SU-DHL-6 (cell line): ENCODE data around the gene TRIM13.
"Not testable (repeated sequence)": the region's sequence is repeated elsewhere in the genome, so short reads cannot be mapped to it uniquely, and the experiment has no call there.

Experiments
- H2AFZ ChIP-seq: fragments of 200-600 bp; sonication (generic); 2 replicates; pipeline ENCODE4 v1.6.1; 2014; ENCODE audit warnings: low read depth, mild to moderate bottlenecking, moderate library complexity, mixed read lengths, antibody characterized with exemption, low read length; ENCODE audit not compliant: severe bottlenecking
- H3F3A ChIP-seq: fragments of 200-600 bp; shearing (Covaris generic); 2 replicates; pipeline ENCODE4 v1.6.0; 2016; ENCODE audit warnings: antibody characterized with exemption, mild to moderate bottlenecking; ENCODE audit not compliant: insufficient read depth
- H3K27ac ChIP-seq: fragments of 200-600 bp; sonication (generic); 2 replicates; pipeline ENCODE4 v1.5.1; 2016; ENCODE audit warnings: low read depth, mild to moderate bottlenecking, low read length, moderate library complexity, mixed read lengths
- H3K27me3 ChIP-seq: fragments of 200-600 bp; sonication (generic), shearing (Covaris generic); 2 replicates; pipeline ENCODE4 v1.6.0; 2014; ENCODE audit warnings: mild to moderate bottlenecking, low read length
- H3K36me3 ChIP-seq: fragments of 200-600 bp; sonication (generic); 2 replicates; pipeline ENCODE4 v1.6.1; 2014; ENCODE audit warnings: mild to moderate bottlenecking, low read length, mixed read lengths
- H3K4me2 ChIP-seq: fragments of 300-600, 200-600 bp; shearing (Covaris generic), sonication (generic); 2 replicates; pipeline ENCODE4 v1.6.0; 2014; ENCODE audit warnings: low read length, low read depth, mild to moderate bottlenecking; ENCODE audit not compliant: poor library complexity, severe bottlenecking
- H3K4me3 ChIP-seq: fragments of 200-600 bp; sonication (generic); 2 replicates; pipeline ENCODE4 v1.5.1; 2014; ENCODE audit warnings: antibody characterized with exemption, low read length, mild to moderate bottlenecking, mixed read lengths; ENCODE audit not compliant: insufficient read depth, poor library complexity, severe bottlenecking
- H3K79me2 ChIP-seq: fragments of 200-600 bp; sonication (generic); 2 replicates; pipeline ENCODE4 v1.6.1; 2014; ENCODE audit warnings: mild to moderate bottlenecking, low read length, moderate library complexity; ENCODE audit not compliant: insufficient read depth
- H3K9ac ChIP-seq: fragments of 200-600 bp; sonication (generic); 2 replicates; pipeline ENCODE4 v1.7.0; 2014; ENCODE audit warnings: mild to moderate bottlenecking, low read length
- H3K9me2 ChIP-seq: fragments of 200-600 bp; sonication (generic); replicated peaks from 2 replicates; pipeline ENCODE4 v1.6.1; 2014; ENCODE audit warnings: low read length; ENCODE audit not compliant: insufficient read depth
- H3K9me3 ChIP-seq: fragments of 200-600 bp; sonication (generic); 2 replicates; pipeline ENCODE4 v1.6.1; 2014; ENCODE audit warnings: low read length, mixed read lengths; ENCODE audit not compliant: insufficient read depth
- H4K20me1 ChIP-seq: fragments of 200-600 bp; sonication (generic); 2 replicates; pipeline ENCODE4 v1.6.1; 2014; ENCODE audit warnings: low read depth, mild to moderate bottlenecking, antibody characterized with exemption, low read length, moderate library complexity, mixed read lengths
- EZH2phosphoT487 ChIP-seq: fragments of 200-600 bp; sonication (generic), shearing (Covaris generic); conservative IDR thresholded peaks from 2 replicates; pipeline ENCODE4 v1.6.1; 2018; ENCODE audit warnings: mild to moderate bottlenecking, antibody characterized with exemption, low read length, moderate library complexity, mixed read lengths
- TF ChIP-seq, protein P1 (sequence below): fragments of 200-600 bp; sonication (generic); IDR thresholded peaks from one replicate; pipeline ENCODE4 v1.5.1; 2017; ENCODE audit warnings: antibody characterized with exemption, mild to moderate bottlenecking, low read length, moderate library complexity; ENCODE audit not compliant: insufficient read depth, poor library complexity, severe bottlenecking

TRIM13 gene

DNA sequence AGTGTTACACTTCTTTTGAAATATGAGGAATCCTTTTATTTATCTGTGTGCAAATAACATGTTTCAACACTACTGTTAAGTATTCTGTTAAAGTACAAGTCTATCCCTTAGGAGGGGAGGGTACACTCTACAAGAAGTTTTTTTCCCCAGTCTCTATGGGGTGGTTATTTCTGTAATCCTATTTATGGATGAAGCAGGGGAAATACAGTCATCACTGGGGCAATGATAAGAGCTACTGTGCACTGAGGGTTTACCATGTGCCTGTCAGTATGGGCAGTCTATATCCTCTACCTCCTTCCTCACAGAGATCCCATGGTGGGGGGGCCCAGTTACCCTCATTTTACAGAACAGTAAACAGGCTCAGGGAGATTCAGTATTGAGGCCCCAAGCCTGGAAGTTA lies 16.6 kb upstream of the TRIM13 start:
- H3K9ac ChIP-seq, result no peak overlapping the region
- H3K27ac ChIP-seq, result no peak overlapping the region
- H3K4me3 ChIP-seq, result no peak overlapping the region
- no peaks in the 10 kb centered on the region for H3K36me3 ChIP-seq
- H3K79me2 ChIP-seq, result no peaks in the 10 kb centered on the region
- H3K9me3 ChIP-seq, result no peaks in the 10 kb centered on the region
- H2AFZ ChIP-seq, result no peak overlapping the region
- no peaks in the 10 kb centered on the region for H3F3A ChIP-seq
- H3K27me3 ChIP-seq, result no peaks in the 10 kb centered on the region
- no peak for TF ChIP-seq EZH2phosphoT487
- TF ChIP-seq, protein P1, sequence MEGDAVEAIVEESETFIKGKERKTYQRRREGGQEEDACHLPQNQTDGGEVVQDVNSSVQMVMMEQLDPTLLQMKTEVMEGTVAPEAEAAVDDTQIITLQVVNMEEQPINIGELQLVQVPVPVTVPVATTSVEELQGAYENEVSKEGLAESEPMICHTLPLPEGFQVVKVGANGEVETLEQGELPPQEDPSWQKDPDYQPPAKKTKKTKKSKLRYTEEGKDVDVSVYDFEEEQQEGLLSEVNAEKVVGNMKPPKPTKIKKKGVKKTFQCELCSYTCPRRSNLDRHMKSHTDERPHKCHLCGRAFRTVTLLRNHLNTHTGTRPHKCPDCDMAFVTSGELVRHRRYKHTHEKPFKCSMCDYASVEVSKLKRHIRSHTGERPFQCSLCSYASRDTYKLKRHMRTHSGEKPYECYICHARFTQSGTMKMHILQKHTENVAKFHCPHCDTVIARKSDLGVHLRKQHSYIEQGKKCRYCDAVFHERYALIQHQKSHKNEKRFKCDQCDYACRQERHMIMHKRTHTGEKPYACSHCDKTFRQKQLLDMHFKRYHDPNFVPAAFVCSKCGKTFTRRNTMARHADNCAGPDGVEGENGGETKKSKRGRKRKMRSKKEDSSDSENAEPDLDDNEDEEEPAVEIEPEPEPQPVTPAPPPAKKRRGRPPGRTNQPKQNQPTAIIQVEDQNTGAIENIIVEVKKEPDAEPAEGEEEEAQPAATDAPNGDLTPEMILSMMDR, result no peak
- H4K20me1 ChIP-seq, result no peaks in the 10 kb centered on the region
- no peak overlapping the region for H3K4me2 ChIP-seq
- no peaks in the 10 kb centered on the region for H3K9me2 ChIP-seq

DNA sequence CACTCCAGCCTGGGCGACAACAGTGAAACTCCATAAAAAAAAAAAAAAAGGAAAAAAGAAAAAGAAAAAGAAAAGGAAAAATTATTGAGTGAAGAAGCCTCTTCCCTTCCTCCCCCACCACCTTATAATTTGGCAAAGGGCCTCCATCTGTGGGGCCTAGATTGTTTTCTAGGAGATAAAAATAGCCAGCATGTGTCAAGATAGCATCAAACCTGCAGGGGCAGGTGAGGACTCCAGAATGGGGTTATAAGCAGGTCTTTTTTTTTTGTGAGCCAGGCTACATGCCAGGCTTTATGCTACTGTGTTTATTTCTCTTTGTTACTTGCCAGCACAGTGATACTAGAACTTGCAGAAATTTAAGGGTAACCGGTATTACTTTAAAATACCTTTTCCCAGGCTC lies 11.7 kb upstream of the TRIM13 start:
- H4K20me1 ChIP-seq, result no peaks in the 10 kb centered on the region

DNA sequence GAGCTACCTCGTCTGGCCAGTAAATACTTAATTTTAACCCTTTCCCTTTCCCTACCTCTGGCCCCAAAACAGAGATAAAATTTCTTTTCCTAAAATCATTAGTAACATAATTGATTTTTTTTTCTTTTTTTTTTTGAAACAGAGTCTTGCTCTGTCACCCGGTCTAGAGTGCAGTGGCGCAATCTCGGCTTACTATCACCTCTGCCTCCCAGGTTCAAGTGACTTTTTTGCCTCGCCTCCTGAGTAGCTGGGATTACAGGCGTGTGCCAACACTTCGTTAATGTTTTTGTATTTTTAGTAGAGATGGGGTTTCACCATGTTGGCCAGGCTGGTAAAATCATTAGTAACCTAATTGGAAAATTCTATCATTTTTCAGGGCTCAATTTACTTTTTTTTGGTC lies 10.4 kb upstream of the TRIM13 start:
- Histone ChIP-seq H3K9ac (no peak overlapping the region), H3K9me2 (no peaks in the 10 kb centered on the region), H3F3A (no peaks in the 10 kb centered on the region), H3K36me3 (no peaks in the 10 kb centered on the region), H3K27ac (no peak overlapping the region), H2AFZ (no peak overlapping the region), H4K20me1 (no peaks in the 10 kb centered on the region), H3K4me2 (no peak overlapping the region), H3K9me3 (no peaks in the 10 kb centered on the region), H3K4me3 (no peak overlapping the region), H3K79me2 (no peaks in the 10 kb centered on the region), H3K27me3 (no peaks in the 10 kb centered on the region)
- TF ChIP-seq, protein P1, result no peak
- TF ChIP-seq EZH2phosphoT487, result no peak

More for the DNA sequence above, 11.7 kb upstream of the TRIM13 start:
- Histone ChIP-seq H2AFZ (no peak overlapping the region), H3K9me2 (no peaks in the 10 kb centered on the region), H3K9me3 (no peaks in the 10 kb centered on the region), H3K27me3 (no peaks in the 10 kb centered on the region), H3K27ac (peak overlapping the region; percentile 5; the same call in 1 of the 2 replicates), H3F3A (no peaks in the 10 kb centered on the region), H3K36me3 (no peaks in the 10 kb centered on the region), H3K4me3 (no peak overlapping the region), H3K79me2 (no peaks in the 10 kb centered on the region), H3K4me2 (peak overlapping the region; percentile 4), H3K9ac (no peak overlapping the region)
- TF ChIP-seq, protein P1, result no peak
- no peak for TF ChIP-seq EZH2phosphoT487

DNA sequence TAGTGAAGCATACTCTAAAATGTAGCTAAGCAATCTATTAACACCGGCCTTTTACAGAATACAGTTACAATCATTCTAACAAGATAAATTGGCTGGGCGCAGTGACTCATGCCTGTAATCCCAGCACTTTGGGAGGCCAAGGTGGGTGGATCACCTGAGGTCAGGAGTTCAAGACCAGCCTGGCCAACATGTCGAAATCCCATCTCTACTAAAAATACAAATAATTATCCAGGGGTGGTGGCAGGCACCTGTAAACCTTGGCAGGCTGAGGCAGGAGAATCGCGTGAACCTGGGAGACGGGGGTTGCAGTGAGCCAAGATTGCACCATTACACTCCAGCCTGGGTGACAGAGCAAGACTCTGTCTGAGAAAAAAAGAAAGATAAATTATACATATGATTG lies 6.2 kb upstream of the TRIM13 start:
- not testable (repeated sequence) for H3K9me3 ChIP-seq, H3K4me3 ChIP-seq, H2AFZ ChIP-seq, H4K20me1 ChIP-seq, H3K79me2 ChIP-seq, H3K9me2 ChIP-seq, H3K27ac ChIP-seq, H3K9ac ChIP-seq, H3K4me2 ChIP-seq, H3K27me3 ChIP-seq, H3K36me3 ChIP-seq
- peaks cover 17% of the 10 kb centered on the region; the same call in 1 of the 2 replicates for H3F3A ChIP-seq
